MM.1S (cell line): ENCODE measurements around the gene CRNN.

Source experiments
- DNase-seq: peaks from one replicate; pipeline ENCODE4 v3.0.0-alpha.2; 2015
- H2AFZ ChIP-seq: fragments of 300-600 bp; sonication (generic); 2 replicates; pipeline ENCODE4 v1.6.0; 2016; ENCODE audit warnings: antibody characterized with exemption, low read length
- H3F3A ChIP-seq: fragments of 300-600 bp; sonication (generic); 2 replicates; pipeline ENCODE4 v1.6.1; 2016; ENCODE audit warnings: mild to moderate bottlenecking, antibody characterized with exemption, low read length, moderate library complexity, mixed read lengths; ENCODE audit not compliant: insufficient read depth
- H3K27ac ChIP-seq: fragments of 300-600 bp; sonication (generic); 2 replicates; pipeline ENCODE4 v1.5.1; 2016; ENCODE audit warnings: mild to moderate bottlenecking, low read length
- H3K27me3 ChIP-seq: fragments of 300-600 bp; sonication (generic); replicated peaks from 2 replicates; pipeline ENCODE4 v1.6.0; 2016; ENCODE audit warnings: low read length; ENCODE audit not compliant: insufficient read depth
- H3K36me3 ChIP-seq: fragments of 300-600 bp; sonication (generic); replicated peaks from 2 replicates; pipeline ENCODE4 v1.6.1; 2016; ENCODE audit warnings: mild to moderate bottlenecking, low read length, mixed read lengths; ENCODE audit not compliant: insufficient read depth
- H3K4me1 ChIP-seq: fragments of 300-600 bp; sonication (generic); 2 replicates; pipeline ENCODE4 v1.6.1; 2016; ENCODE audit warnings: low read length, mixed read lengths
- H3K4me2 ChIP-seq: fragments of 300-600 bp; sonication (generic); 2 replicates; pipeline ENCODE4 v1.6.0; 2016; ENCODE audit warnings: low read depth, low read length
- H3K4me3 ChIP-seq: fragments of 300-600 bp; sonication (generic); 2 replicates; pipeline ENCODE4 v1.5.1; 2016; ENCODE audit warnings: low read length, mixed read lengths
- H3K79me2 ChIP-seq: fragments of 300-600 bp; sonication (generic); 2 replicates; pipeline ENCODE4 v1.6.1; 2016; ENCODE audit warnings: mixed run types, low read length, mixed read lengths
- H3K9ac ChIP-seq: fragments of 300-600 bp; sonication (generic); 2 replicates; pipeline ENCODE4 v1.6.1; 2016; ENCODE audit warnings: low read length, mixed read lengths
- H3K9me2 ChIP-seq: fragments of 300-600 bp; sonication (generic); replicated peaks from 2 replicates; pipeline ENCODE4 v1.6.1; 2016; ENCODE audit warnings: mild to moderate bottlenecking, low read length, mixed read lengths; ENCODE audit not compliant: insufficient read depth
- H3K9me3 ChIP-seq: fragments of 300-600 bp; sonication (generic); replicated peaks from 2 replicates; pipeline ENCODE4 v1.6.1; 2016; ENCODE audit warnings: mild to moderate bottlenecking, low read length, mixed read lengths; ENCODE audit not compliant: insufficient read depth
- H4K20me1 ChIP-seq: fragments of 300-600 bp; sonication (generic); 2 replicates; pipeline ENCODE4 v1.6.1; 2016; ENCODE audit warnings: mild to moderate bottlenecking, low read length, moderate library complexity, mixed read lengths; ENCODE audit not compliant: insufficient read depth
- EZH2 ChIP-seq: fragments of 300-600 bp; sonication (generic); optimal IDR thresholded peaks from 2 replicates; pipeline ENCODE3; 2017; ENCODE audit warnings: low read depth, mild to moderate bottlenecking, antibody characterized with exemption, low read length, mixed read lengths
- EZH2phosphoT487 ChIP-seq: fragments of 300-600 bp; sonication (generic); IDR thresholded peaks from 2 replicates; pipeline ENCODE4 v1.6.1; 2018; ENCODE audit warnings: antibody characterized with exemption, low read length
- TF ChIP-seq, protein P1 (sequence below): fragments of 300-600 bp; sonication (generic); IDR thresholded peaks from 2 replicates; pipeline ENCODE4 v1.5.1; 2016; ENCODE audit warnings: antibody characterized with exemption, low read length, mixed read lengths

The CRNN gene

DNA sequence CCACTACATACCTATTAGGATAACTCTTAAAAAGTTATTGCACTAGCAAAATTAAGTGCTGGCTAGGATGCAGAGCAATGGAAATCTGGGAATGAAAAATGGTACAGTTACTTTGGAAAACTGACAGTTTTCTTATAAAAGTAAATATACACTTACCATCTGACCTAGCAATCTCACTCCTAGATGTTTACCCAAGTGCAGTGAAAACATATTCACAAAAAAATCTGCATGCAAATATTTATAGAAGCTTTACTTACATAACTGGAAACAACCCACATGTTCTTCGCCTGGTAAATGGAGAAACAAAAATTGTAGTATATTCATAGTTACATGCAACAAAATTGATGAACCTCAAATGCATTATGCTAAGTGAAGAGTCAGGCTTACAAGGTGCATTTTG is 41.4 kb downstream of the CRNN start:
- Histone ChIP-seq H3K9me3 (no peaks in the 10 kb centered on the region), H3K79me2 (no peaks in the 10 kb centered on the region), H3K9me2 (no peaks in the 10 kb centered on the region), H3K9ac (no peak overlapping the region), H2AFZ (no peak overlapping the region), H4K20me1 (no peaks in the 10 kb centered on the region), H3K4me2 (no peak overlapping the region), H3K4me1 (no peaks in the 10 kb centered on the region), H3K27ac (no peak overlapping the region), H3K27me3 (no peaks in the 10 kb centered on the region), H3F3A (no peaks in the 10 kb centered on the region), H3K36me3 (no peaks in the 10 kb centered on the region), H3K4me3 (no peak overlapping the region)
- no peak for TF ChIP-seq EZH2phosphoT487
- TF ChIP-seq, protein P1, sequence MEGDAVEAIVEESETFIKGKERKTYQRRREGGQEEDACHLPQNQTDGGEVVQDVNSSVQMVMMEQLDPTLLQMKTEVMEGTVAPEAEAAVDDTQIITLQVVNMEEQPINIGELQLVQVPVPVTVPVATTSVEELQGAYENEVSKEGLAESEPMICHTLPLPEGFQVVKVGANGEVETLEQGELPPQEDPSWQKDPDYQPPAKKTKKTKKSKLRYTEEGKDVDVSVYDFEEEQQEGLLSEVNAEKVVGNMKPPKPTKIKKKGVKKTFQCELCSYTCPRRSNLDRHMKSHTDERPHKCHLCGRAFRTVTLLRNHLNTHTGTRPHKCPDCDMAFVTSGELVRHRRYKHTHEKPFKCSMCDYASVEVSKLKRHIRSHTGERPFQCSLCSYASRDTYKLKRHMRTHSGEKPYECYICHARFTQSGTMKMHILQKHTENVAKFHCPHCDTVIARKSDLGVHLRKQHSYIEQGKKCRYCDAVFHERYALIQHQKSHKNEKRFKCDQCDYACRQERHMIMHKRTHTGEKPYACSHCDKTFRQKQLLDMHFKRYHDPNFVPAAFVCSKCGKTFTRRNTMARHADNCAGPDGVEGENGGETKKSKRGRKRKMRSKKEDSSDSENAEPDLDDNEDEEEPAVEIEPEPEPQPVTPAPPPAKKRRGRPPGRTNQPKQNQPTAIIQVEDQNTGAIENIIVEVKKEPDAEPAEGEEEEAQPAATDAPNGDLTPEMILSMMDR = no peak
- TF ChIP-seq EZH2 = no peak
- no peak for DNase-seq

- no peak overlapping the region for H3K27ac ChIP-seq
- H3F3A ChIP-seq = no peaks in the 10 kb centered on the region
- no peaks in the 10 kb centered on the region for H3K9me2 ChIP-seq
- no peaks in the 10 kb centered on the region for H3K4me1 ChIP-seq
- no peaks in the 10 kb centered on the region for H3K27me3 ChIP-seq
- H3K9me3 ChIP-seq = no peaks in the 10 kb centered on the region
- H3K4me2 ChIP-seq = no peak overlapping the region
- no peaks in the 10 kb centered on the region for H3K36me3 ChIP-seq
- no peak overlapping the region for H3K9ac ChIP-seq
- no peak overlapping the region for H2AFZ ChIP-seq
- H4K20me1 ChIP-seq = no peaks in the 10 kb centered on the region
- H3K79me2 ChIP-seq = no peaks in the 10 kb centered on the region
- no peak overlapping the region for H3K4me3 ChIP-seq
- no peak for TF ChIP-seq EZH2
- TF ChIP-seq, protein P1 = no peak
- TF ChIP-seq EZH2phosphoT487 = no peak
- DNase-seq = no peak
Observed at GRCh38 chr1:152367436-152367835, 46.6 kb downstream of the CRNN start.

GRCh38 chr1:152359906-152360305 is 54.2 kb downstream of the CRNN start, which contains the start of gene FLG2:
Gene FLG2, minus strand, starts transcription at chr1:152360006. Its CDS starts 1,122 bp downstream, at chr1:152358884.
- no peak within 1 kb of the TSS for H3K4me3 ChIP-seq
- DNase-seq = no peak
- no peak within 1 kb of the TSS for H2AFZ ChIP-seq
- TF ChIP-seq EZH2phosphoT487 (no peak), EZH2 (no peak)
- TF ChIP-seq, protein P1 = no peak
- H3K4me2 ChIP-seq = no peak within 1 kb of the TSS
- H3K9me3 ChIP-seq = no peaks in the 10 kb centered on the region
- no peak within 1 kb of the TSS for H3K27ac ChIP-seq
- no peak within 1 kb of the TSS for H3K9ac ChIP-seq
- H4K20me1 ChIP-seq = no peaks in the 10 kb centered on the region
- H3K79me2 ChIP-seq = no peaks in the 10 kb centered on the region
- no peaks in the 10 kb centered on the region for H3K36me3 ChIP-seq
- H3K27me3 ChIP-seq = no peaks in the 10 kb centered on the region
- no peaks in the 10 kb centered on the region for H3F3A ChIP-seq
- H3K4me1 ChIP-seq = no peaks in the 10 kb centered on the region
- no peaks in the 10 kb centered on the region for H3K9me2 ChIP-seq
